Mesenteric fat pad (tissue), 1 donor: ENCODE data around the gene KIF3B. TPM values are rescaled to one million over a fixed set of nuclear protein-coding genes. Genes with fewer than 3 reads are reported as not detected.
"Not testable (repeated sequence)": the region's sequence is repeated elsewhere in the genome, so short reads cannot be mapped to it uniquely, and the experiment has no call there.

Experiments
- DNase-seq: peaks from one replicate; pipeline ENCODE4 v3.0.0-alpha.2; 2020; ENCODE audit warnings: low spot score
- total RNA-seq: library from RNA; stranded (reverse); fragmentation: NEBNext Ultra II Directional; extraction: Animal tissue kit (Norgen Biotek cat#: 25700); gene quantifications from one replicate; pipeline ENCODE4 v1.2.1, GENCODE V29; 2021
- donor health status: DM: yes; HTN: yes; CAD: no.

The KIF3B gene
- total RNA-seq, 1 donor from 2014 or later, result 28.1 TPM

- no peak for DNase-seq
Measured at GRCh38 chr20:32292548-32292947, 15.1 kb downstream of the KIF3B start.

GRCh38 chr20:32294071-32294470 lies 16.6 kb downstream of the KIF3B start:
- DNase-seq, result no peak

- DNase-seq, result no peak
Measured at GRCh38 chr20:32296412-32296811, 19.0 kb downstream of the KIF3B start.

DNA sequence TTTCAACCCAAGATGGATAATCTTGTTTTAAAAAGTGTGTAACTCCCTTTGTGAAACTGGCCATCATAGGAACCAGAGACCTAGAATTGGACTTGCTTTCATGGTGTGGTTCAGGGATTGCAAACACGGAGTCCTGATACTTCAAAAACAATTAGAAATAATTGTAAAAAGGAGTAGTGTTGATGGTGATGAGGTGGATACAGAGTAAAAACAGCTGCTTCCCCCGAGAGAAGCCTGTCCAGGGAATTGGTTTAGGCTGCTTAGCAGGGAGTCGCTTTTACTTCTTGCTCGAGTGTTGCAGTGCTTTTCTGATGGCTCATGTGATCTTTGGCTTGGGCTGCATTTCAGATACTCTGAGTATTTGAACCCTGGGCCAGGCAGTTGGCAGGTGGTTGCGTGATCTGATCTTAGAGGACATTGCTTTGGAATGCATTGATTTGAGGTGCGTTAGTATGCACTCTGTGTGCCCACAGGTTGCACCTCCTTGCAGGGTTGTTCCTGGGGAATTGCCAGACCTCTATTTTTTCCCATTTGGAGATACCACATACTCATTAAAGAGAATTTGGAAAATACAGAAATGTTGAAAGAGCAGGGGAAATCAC lies 19.5 kb downstream of the KIF3B start:
- DNase-seq, result no peak

GRCh38 chr20:32297439-32297838 lies 20.0 kb downstream of the KIF3B start:
- DNase-seq, result no peak

GRCh38 chr20:32300647-32301046 lies 23.2 kb downstream of the KIF3B start:
- no peak for DNase-seq

DNA sequence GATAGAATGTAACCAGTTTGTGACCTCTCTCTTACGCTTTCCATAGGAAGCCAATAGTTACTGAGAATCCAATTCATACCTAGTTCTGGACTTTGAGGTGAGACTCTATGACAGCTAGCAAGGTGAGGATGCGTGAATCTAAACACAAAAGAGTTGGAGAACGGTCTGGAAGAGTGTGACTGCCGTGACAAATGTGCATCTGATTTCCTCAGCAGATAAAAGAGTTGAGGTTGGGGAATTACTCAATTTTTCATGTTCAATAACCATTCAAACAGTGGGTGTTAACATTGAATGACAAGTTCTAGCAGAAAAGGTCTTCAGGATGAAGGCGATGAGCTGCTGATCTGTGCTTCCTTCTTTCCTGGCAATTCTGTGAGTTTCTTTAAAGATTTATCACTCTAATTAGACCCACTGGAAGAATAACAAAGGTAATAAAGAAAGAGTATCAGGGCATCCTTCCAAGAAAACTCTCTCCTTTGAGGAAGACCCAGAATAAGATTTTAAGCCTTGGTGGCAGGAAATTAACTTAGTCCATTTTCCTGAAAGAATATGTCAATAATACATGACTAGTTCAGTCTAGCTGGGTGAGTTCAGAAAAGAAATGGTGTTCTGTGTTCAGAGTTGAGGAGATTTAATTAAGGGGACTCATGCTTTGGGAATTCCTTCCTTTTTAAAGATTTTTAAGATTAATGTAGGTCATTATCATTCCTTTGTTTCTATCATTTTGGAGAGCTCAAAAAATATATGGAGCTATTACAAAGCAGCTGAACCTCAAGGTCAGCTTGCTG lies 24.5 kb downstream of the KIF3B start:
- DNase-seq, result no peak

GRCh38 chr20:32302507-32302872 lies 25.0 kb downstream of the KIF3B start:
- DNase-seq, result no peak

DNA sequence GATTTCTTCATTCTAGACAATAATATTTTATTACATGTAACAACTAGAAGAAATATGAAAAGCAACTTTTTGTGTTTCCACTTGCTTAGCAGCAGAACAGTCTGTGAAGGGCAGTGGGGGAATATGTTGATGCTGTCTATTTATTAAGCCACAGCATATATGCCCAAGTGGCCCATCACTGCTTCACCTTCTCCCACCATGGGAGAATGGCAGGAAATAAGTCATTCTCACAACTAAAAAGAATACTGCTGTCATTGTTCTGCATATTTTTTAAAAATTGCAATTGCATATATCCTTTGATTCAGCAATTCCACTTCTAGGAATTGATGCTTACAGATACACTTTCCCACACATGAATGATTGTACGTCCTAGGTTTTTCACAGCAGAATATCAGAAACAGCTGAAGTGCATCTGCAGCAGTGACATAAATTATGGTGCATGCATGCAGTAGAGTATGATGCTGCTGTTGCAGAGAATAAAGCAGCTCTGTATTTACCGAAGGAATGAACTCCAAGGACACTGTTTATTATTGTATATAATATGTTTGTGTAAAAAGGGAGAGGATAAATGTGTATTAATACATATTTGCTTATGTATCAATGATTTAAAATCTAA lies 26.8 kb downstream of the KIF3B start:
- DNase-seq, result no peak

DNA sequence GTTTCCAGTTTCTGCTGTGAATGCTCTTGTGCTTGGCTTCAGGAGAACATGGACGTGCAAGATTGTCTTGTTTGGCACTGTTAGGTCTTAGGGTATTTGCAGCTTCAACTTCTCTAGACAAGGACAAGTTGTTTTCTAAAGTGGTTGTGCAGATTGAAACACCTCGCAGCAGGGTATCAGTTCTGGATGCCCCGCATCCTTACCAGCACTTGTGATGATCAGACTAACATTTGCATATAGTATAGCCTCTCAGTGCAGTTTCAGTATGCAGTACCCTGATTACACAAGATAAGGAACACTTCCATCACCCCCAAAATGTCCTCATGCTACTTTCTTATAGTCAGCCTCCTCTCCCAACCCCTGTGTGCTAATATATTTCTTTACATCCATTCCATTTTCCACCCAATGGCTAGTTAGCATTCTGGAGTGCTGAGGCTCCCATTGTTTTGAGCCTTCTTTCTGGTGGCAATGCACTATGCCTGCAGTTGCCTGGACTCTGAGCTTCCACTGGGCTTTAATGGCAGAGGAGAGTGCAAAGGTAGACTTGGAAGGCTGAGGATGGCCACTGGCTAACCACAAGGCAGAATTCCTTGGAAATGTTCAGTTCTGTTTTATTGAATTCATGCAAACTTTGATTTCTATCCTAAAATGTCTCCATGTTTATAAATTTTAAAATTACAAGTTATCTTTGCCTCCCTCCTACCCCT lies 35.4 kb downstream of the KIF3B start:
- no peak for DNase-seq

GRCh38 chr20:32314768-32315167 lies 37.3 kb downstream of the KIF3B start:
- DNase-seq, result no peak

DNA sequence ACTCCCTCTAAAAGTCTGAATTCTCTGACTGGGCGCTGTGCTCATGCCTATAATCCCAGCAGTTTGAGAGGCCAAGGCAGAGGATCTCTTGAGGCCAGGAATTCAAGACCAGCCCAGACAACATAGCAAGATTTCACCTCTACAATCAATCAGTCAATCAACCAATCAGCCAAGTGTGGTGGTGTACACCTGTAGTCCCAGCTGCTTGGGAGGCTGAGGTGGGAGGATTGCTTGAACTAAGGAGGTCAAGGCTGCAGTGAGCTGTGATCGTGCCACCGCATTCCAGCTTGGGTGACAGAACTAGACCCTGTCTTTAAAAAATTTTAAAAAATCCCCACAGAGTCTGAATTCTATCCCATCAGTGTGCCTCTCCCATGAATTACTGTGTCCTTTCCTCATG lies 37.9 kb downstream of the KIF3B start:
- no peak for DNase-seq

DNA sequence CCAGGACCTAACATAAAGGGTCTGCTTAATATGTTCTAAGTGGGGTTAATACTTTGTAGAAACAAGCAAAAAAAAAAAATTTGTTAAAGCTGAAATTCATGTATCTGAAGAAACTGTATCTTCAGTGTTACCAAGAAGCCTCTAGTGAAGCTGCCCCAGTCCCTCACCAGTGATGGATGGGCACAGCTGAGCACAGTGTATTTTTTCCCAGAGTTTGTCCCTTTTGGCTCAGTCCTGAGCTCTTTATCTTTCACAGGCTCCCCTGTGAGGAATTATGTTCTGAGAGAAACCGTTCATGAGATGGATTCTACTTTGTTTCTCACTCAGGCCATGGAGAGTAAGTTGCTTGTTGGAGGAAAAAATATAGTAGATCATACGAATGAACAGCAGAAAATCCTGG lies 38.4 kb downstream of the KIF3B start:
- no peak for DNase-seq

GRCh38 chr20:32316667-32317066 lies 39.2 kb downstream of the KIF3B start:
- DNase-seq, result no peak

DNA sequence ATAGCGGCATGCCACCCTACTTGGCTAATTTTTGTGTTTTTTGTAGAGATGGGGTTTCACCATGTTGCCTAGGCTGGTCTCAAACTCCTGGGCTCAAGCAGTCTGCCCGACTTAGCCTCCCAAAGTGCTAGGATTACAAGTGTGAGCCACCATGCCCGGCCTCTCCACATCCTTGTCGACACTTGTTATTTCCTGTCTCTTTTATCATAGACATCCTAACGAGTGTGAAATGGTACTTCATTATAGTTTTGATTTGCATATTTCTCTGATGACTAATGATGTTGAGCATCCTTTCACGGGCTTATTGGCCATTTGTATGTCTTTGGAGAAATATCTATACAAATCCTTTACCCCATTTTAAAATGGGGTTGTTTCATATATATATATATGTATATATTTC lies 41.6 kb downstream of the KIF3B start:
- no peak for DNase-seq

DNA sequence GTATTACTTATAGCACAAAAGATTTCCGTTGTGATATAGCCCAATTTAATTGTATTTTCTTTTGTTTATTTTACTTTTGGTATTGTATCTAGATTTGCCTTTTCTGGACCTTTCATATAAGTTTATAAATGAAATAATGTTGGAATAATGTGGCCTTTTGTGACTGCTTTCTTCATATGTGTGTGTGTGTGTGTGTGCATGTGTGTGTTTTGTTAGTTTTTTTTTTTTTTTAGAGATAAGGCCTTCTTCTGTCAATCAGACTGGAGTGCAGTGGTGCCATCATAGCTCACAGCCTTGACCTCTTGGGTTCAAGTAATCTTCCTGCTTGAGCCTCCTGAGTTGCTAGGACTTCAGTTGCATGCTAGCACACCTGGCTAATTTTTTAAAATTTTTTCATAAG lies 42.9 kb downstream of the KIF3B start:
- DNase-seq, result no peak

- DNase-seq, result no peak
Measured at GRCh38 chr20:32321390-32321789, 43.9 kb downstream of the KIF3B start.

DNA sequence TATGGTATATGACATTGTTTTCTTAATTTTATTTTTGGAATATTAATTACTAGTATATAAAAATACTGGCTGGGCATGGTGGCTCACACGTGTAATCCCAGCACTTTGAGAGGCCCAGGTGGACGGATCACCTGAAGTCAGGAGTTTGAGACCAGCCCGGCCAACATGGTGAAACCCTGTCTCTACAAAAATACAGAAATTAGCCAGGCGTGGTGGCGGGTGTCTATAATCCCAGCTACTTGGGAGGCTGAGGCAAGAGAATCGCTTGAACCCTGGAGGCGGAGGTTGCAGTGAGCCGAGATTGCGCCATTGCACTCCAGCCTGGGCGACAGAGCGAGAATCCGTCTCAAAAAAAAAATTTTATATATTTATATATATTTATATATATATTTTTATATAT lies 44.8 kb downstream of the KIF3B start:
- not testable (repeated sequence) for DNase-seq

GRCh38 chr20:32323761-32324160 lies 46.3 kb downstream of the KIF3B start:
- DNase-seq, result not testable (repeated sequence)

- DNase-seq, result no peak
Measured at GRCh38 chr20:32325706-32326503, 48.5 kb downstream of the KIF3B start.

DNA sequence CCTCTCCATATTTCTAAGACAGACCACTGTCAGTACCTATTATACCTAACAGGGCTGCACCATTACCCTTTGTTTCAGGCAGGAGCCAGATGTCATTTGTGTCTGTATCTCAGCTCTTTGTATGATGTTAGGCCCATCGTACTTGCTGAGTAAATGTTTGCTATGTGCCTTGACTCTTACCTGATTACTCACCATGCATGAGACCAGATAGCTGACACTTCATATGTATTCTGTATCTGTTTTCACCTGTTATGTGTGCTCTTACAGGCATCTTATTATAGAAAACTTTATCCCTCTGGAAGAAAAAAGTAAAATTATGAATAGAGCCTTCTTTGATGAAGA lies 49.0 kb downstream of the KIF3B start:
- no peak for DNase-seq
